Tongue (tissue), 2 donors: ENCODE results near the gene UIMC1. TPM values are rescaled to one million over a fixed set of nuclear protein-coding genes. Genes with fewer than 3 reads are reported as not detected.
A peak's percentile ranks its signal among the peaks of the same experiment; 100 is the strongest.

Experiments
- DNase-seq: peaks from one replicate; pipeline ENCODE4 v3.0.0-alpha.2; 2015
- total RNA-seq: library from RNA; depleted of rRNA; stranded (reverse); fragments of >200 nt; gene quantifications from one replicate; pipeline ENCODE4 v1.2.3, GENCODE V29; 2014

The UIMC1 gene
- total RNA-seq, 1 donor from 2014 or later = 24.8 TPM

DNA sequence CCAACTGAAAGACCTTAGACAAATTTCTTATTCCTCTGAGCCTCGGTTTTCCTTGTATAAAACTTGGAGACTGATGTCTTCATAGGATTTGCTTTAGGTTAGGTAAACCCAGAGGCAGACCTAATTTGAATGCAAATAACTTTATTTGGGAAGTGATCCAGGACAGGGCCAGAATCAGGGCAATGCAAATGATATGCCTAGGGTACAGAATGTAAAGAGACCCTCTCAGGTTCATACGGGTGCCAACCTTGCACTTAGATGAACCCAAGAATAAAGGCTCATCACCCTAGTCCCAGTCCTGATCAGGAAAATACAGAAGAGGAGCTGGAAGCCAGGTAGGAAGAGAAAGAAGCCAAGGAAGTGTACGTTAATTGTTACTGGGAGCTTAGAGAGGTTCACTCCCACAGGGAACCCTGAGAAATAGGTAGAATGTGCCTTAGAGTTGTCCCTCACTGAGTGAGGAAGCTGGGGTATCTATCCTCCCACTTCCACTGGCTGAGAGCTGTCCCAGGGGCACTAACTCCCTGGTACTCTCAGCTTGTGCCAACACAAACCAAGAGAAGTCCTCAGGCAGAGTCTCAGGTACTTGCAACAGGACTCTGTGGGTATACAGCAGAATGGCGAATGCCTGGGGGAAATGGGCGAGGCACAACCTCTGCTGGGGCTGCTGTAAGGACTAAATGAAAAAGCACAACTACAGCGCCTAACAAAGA, 104.3 kb downstream of the UIMC1 start:
- DNase-seq = no peak

DNA sequence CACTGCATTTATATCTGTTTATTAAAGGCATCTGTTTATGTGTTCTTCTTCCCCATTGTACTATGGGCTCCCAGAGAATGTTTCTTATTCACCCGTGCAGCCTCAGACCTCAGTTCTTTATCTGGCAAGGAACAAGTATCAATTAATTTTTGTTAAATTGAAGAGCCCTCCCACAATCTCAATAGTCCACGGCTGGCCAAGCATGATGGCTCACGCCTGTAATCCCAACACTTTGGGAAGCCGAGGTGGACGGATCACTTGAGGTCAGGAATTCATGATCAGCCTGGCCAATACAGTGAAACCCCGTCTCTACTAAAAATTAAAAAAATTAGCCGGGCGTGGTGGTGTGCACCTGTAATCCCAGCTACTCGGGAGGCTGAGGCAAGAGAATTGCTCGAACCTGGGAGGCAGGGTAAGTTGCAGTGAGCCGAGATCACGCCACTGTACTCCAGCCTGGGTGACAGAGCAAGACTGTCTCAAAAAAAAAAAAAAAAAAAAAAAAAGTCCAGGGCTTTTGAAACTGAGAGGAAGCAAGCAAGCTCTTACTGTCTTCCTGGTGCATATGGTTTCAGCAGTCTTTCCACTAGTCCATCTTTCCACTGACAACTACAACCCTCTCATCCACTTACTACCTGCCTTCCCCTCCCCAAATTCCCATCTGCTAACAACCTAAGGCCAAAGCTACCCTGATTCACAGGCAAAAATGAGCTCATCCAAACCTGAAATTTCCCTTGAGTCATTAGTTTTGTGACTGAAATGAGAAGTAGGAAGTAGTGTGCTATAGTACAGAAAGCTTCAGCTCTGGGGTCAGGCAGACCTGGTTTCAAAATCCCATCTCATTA, 105.1 kb downstream of the UIMC1 start:
- DNase-seq = no peak

DNA sequence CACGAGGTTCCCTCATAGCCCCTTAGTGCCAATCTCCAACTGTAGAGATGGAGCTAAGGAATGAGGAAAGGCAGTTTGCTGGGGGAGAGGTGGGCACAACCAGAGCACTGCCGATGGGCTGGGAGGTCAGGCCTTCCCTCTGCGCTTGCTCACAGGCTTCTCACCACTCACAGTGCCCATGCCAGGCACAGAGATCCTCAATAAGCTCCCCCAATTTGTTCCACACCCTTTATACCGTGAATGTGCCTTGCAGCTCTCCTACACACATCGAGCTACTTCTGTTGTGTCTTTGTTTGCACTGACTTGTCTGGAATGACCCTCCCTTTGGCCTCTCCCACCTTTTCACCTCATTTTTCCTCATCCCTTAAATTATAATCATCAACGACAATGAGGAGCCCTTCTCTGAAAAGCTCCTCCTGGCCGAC, 105.8 kb downstream of the UIMC1 start:
- DNase-seq = no peak

DNA sequence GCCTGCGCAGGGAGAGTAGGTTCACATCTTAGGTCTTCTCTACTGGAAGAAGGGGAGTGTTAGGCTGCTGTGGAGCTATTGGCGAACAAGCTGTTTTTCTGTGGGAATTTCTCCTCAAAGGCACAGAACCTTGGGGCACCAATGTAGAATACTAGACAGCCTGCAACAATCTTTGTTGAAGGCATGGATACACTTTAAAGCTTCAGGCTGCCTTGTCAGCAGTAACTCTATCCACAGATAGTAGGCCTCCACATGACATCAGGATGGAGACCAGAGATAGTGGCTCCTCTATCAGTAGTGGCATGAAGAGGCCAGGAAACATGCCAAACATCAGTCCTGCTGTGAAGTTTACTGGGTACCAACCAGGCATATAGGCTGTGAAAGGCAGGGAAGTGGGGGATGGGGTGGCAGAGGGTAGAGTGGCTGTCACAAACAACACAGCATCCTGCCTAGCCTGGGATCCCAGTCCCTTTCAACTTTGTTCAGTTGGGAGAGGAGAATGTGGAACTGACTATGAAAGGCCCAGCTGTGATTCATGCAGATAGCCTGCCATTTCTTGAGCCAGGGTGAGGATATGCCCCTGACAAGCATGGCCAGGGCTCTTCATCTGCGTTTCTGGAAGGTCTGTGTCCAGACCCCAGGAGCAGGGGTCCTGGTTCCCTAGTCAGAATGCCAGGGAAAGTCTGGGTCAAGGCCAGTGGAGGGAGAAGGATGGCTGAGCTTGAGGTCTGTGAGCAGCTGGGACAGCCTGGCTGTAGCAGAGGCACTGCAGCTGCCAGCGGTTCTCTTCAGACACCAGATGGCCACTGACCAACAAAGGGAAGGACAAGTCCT, 106.4 kb downstream of the UIMC1 start:
- peak; percentile 86 for DNase-seq

DNA sequence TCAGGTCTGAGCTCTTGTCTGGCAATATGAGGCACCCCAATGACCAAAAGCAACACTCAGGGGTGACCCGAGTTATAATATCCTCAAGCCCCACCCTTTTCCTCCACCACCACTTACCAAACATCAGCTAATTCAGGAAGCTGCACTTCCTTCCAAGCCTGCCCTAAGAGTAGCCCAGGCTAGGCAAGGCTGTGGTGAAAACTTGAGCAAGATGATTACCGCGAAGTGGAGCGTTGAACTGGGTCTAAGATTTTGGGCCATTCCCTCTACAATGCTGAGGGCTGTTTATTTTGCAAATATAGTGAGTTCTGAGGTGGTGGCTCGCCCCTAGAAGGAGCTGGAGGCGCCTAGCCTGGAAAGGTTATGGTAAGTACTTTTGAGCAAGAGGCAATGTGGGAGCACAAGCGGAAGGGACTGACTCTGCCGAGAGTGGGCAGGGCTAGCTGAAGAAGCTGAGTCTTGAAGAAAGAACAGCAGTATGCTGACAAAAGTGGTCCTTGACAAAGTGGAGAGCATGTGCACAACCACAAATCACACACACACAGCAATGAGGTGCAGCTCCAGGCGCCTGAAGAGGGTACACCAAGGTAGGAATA, 107.2 kb downstream of the UIMC1 start, which contains the start of gene HK3:
TSS of gene HK3 (minus strand) at position 51 of the 596 bp plus-strand sequence. CDS start 3,187 bp downstream, outside the sequence.
- no peak for DNase-seq

DNA sequence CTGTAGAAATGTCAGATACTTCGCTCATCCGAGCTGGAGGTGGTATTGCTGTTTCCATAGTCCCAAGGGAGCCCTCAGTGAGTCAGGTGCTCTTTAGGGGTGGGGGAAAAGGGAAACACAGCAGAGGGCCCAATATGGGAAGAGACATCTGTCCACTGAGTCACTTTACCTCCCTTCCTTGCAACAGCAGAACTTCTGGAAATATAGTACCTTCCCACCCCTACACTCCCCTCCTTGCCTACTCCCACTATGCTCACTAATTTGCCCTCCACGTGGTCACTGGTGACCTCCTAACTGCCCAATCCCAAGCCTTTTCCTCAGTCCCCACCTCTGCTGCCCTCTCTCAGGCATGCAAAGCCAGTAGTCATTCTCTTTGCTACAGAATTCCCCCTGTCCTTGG, 109.3 kb downstream of the UIMC1 start:
- DNase-seq = no peak

DNA sequence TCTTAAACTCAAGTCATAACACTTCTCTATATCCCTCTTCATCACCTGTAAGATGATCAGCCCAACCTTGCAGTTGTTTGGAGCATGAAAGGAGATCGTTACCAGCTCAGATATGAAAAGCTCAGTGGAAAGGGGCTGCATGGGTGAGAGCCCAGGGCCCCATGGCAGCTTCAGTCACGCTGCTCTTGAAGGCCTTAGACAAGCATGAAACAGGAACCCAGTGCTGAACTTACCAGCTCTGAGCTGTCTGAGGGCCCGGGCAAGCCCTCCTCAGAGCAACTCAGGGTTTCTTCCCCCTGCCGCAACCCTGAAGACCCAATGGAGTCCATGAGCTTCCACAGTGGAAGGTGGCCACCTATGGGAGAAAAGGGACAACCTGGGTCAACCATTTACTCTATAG, 110.7 kb downstream of the UIMC1 start:
- DNase-seq = no peak

DNA sequence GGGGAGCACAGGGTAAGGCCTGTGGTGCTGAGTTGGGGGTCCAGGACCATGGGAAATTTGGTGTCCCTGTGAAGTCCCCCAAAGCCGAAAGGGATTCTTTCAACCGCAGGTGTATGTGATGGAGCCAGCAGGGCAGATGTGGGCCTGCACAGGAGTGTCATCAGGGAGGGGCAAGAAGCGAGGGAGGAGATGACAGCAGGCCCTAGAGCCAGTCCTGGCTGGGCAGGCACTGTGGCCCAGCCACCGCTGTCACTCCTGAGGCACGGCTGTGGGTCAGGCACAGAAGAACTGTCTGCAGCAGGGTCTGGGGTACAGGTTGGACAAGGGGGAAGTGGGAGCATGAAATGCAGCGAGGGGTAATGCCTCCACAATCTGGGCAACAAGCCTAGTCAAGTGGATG, 112.3 kb downstream of the UIMC1 start:
- DNase-seq = no peak

DNA sequence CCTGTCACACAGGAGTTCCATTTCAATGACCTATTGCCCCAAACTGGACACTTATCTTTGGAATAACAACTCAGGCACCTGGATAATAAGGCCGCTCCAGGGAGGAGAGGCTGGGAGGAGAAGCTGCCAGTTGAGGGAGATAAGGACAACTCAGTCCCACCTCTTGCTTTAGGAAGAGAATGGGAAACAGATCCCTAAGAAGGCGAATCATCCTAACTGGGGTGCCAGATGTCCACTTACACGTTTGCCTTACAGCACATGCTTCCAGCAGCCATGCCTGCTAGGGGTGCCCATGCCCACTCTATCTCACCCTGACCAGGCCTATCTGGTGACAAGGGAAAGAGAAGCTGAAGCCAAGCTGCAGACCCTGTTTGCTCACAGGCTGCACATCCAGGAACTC, 113.9 kb downstream of the UIMC1 start:
- no peak for DNase-seq

DNA sequence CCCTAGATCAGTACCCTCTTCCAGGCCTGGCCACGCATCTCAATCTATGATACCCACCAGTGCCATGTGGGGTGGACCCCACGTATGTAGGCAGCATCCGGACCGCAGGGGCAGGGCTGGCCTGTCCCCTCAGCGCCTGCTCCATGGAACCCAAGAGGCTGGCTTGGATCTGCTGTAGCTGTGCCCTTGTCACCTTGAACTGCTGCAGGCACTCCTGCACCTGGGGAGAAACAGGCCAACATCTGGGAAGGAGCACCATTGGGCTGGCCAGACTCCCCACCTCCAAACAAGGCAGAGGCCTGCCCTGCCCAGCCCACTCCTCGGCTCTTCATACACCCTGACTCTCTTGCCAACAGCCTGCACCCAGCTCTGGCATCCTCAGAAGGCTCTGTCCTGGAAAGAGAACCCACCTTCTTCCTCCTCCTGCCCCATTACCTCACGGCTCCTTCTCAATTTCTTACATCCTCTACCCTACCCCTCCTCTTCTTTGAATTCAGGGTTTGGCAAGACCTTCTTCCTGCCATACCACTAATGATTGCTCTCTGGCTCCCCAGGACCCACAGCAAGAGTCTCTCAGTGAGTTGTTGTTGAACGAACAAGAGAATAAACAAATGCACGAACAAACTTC, 115.1 kb downstream of the UIMC1 start:
- no peak for DNase-seq

DNA sequence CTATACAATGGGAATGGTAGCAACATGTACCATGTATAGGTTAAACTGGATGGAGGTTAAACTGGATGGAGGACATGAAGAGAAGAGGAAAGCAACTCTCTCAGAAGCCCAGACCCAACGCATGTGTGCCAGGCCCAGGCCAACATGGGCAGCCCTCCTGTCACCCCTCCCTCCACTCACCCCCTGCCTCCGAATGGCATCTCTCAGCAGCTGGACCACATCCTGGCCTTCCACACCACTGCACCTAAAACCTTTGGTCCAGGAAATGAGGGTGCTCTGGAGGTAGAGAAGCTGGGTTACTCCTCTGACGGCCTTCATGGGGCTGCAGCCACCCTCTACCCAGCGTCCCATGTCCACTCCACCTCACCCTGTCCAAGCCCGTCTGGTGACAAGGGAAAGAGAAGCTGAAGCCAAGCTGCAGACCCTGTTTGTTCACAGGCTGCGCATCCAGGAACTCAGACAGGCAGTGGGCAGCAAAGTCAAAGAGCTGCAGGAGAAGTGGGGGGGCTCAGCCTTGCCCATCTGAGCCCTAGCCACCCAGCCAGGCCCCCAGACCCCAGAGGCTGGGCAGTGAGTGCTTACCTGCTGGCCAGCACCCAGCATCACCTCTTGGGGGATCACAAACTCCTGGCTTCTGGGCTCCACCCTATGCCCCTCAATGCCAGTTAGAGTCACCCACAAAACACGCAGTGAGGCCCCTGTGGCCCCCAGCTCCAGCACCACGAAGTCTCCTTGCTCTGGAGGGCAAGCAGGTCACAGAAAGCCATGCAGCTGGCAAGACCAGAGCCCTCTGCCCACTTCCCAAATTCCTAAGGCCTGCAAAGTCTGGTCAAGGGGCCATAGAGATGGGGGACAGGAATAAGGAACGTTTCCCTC, 115.9 kb downstream of the UIMC1 start:
- no peak for DNase-seq

DNA sequence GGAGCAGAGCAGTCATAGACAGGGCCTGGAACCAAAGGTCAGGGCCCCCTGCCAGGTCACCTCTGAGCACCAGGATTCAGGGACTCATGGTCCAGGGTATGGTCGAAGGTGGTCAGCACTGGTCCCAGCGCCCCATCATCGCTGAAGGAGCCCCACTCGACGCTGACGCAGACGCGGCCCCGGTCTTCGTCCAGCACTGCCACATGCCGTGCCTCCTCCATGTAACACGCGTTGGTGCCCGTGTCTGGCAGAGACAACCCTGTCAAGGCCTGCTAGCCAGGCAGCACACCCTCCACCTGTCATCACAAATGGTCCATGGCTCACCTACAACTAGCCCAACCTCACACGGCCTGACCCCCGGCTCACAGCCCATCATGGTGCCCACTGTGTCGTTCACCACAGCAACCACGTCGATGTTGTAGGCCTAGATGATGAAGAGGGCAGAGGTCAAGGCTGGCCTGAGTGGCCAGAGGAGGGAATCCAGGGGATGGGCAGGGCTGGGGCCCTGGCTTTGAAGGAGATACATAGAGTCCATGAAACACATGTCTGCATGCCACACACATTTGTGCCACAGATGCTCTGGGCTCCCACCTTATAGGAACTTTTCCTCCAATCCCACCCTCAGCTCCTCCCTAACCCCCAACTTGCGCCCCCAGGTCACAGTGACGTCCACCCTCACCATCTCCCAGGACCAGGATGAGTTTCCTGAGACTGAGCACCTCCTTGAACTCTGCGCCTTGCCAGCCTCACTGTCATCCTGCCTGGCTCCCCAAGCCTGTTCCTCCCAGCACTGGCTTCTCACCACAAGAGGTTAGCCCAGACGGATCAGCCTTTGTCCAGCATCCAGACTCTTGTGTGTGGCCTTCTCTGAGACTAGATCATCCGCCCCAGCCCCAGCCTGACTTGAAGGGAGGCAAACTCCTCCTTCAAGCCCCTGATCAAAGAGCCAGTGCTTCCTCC, 117.0 kb downstream of the UIMC1 start:
- DNase-seq = no peak

DNA sequence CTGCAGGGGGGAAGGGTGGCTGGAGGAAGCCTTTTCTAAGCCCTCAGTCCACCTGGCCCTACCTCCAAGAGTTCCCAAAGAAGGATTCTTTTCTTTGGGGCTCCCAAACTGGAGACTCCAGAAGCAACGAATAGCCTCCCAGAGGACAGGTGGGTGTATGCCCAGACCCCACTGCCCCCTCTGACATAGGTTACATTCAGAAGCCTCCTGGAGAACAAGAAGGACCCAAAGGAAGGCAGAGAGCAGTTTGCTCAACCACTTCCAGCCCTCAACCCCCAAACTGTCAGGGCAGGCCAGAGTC, 117.8 kb downstream of the UIMC1 start:
- DNase-seq = no peak

DNA sequence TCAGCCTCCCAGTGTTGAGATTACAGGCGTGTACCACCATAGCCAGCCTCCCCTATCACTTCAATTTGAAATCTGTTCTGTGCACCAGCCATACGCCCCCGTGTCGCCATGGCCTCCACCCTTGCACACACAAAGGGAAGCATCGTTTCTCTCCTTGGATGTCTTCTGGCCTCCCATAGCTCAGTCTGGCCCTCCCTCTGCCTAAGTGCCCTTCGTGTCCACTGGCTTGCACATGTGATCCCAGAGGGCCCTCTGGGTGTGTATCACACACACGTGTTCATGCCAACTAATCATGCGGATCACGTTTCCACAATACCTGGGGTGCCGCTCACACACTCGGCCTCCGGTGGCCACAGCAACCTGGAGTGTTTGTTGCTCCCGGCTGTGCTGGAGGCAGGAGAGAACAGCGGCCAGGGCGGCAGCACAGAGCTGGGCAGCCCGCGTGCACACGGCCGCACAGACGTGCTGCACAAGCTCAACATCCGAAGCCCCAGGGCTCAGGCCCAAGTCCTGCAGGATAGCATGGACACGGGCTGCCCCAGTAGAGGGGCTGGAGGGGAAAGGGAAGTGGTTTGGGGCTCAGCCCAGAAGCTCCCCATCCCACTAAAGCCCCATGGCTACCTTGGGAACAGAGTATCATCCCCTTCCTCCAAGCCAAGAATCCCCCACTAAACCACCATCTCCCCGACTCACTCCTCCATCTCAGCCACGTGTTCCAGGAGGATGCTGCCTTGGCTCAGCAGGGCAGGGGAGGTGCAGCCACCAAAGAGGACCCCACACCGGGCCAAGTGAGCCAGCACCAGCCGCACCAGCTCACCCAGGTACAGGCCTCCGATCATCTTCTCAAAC, 118.3 kb downstream of the UIMC1 start:
- DNase-seq = no peak

DNA sequence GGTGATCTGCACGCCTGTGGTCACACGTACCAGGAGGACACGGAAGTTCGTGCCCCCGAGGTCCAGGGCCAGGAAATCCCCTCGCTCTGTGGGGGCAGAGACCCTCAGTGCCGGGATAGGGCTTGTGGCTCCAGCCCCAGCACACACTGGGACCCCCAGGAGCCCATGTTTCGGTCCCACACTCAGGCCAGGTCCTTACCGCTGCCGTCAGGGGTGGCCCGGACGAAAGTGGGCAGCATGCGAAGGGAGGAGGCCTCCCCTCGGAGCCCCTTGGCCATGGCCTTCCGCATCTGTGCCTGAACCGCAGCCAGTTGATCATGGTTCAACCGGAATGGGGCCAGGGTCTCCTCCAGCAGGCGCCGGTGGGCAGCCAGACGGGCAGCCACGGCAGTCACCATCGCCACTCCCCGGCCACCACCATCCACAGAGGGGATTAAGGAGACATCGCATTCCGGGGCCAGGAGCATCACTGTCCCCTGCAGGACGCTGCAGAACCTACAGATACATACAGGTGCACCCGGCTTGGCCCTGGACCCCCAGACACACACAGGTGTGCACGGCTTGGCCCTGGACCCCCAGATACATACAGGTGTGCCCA, 119.2 kb downstream of the UIMC1 start:
- DNase-seq = no peak

DNA sequence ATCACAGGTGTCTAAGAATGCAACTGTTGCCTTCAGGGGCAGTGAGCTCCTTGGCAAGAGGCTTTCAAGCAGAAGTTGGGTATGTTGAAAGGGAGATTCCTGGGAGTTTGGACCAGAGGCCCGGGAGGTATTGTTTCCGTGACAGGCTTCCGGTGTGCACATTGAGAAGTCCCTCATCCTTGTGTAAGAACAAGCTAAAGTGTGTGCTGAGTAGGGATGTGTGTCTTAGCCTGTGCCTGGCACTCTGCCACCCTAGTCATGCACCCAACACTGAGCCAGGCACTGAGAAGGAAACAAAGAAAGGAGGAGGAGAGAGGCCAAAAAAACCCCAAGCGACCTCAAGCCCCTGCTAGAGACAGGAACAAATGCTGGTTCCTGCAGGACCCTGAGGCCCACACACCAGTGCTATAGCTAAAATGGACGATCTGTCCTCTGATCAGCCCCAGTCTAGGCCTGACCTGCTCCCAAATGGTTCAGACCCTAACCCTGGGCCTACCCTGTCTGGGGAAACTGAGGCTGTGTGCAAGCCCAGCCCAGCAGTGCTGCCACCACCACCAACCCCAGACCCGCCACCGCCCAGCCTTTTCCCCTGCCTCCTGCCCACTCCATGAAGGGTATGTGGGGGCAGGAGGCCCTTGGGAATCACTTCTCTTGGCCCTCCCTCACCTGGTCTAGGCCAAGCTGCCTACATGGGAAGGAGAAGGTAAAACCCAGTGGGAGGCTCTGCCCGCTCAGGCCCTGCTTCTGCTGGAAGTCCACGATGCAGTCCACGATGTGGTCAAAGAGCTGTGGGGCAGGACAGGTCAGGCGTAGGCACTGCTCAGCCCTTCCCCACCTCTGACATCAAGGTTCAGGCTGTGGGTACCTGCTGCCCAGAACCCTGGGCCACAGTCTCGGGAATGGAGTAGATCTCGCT, 120.0 kb downstream of the UIMC1 start:
- no peak for DNase-seq

DNA sequence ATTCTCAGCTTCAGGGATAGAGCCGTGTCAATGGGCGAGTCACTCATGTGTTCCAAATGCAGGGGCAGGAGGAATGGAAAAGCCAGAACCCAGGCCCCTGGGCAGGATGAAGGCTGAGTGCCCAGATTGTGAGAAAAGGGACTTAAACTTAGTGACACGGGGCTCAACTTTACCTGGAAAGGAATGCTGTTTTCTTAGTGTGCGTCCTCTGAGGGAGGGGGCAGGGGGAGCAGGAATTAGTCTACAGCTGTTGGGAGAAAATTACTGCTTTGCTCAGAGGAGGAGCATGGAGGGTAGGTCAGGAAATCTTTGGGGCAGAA, 122.0 kb downstream of the UIMC1 start:
- DNase-seq = peak; percentile 19
